H1 (cell line): ENCODE results near the gene DAGLA. TPM values are rescaled to one million over a fixed set of nuclear protein-coding genes. Genes with fewer than 3 reads are reported as not detected.

ENCODE experiments used
- CTCF ChIA-PET: fragments of 300-600 bp; sonication (Branson Sonifier 250); formaldehyde crosslinking; loops from one replicate; lab custom pipeline; 2021; ENCODE audit not compliant: partially characterized antibody; lab: Charles Lee
- POLR2A ChIA-PET: fragments of 300-600 bp; sonication (Branson Sonifier 250); formaldehyde crosslinking; loops from one replicate; lab custom pipeline; 2021; ENCODE audit warnings: inconsistent platforms; ENCODE audit not compliant: partially characterized antibody; lab: Charles Lee
- DNase-seq, 2 experiments: peaks; one replicate each; pipeline versions ENCODE4 v3.0.0 to v3.0.0-alpha.2; 2010 to 2022; ENCODE audit warnings: low spot score in 2 of 2, low read depth in 1 of 2, mixed read lengths in 1 of 2
- FAIRE-seq: peaks from 2 replicates; lab custom pipeline; 2011; peaks lifted over from hg19 to GRCh38; lab: Jason Lieb, UNC
- H2AFZ ChIP-seq: 2 replicates; pipeline ENCODE4 v1.8.1; 2012; ENCODE audit warnings: low read length, inconsistent platforms
- H2AK5ac ChIP-seq: 2 replicates; pipeline ENCODE4 v1.6.1; 2013; ENCODE audit warnings: low read depth, low read length
- H2BK120ac ChIP-seq: replicated peaks from 2 replicates; pipeline ENCODE3; 2013; ENCODE audit warnings: low read depth, low read length, inconsistent platforms
- H2BK12ac ChIP-seq: 2 replicates; pipeline ENCODE4 v1.6.1; 2013; ENCODE audit warnings: low read depth, low read length
- H2BK15ac ChIP-seq: 2 replicates; pipeline ENCODE4 v1.6.1; 2013; ENCODE audit warnings: low read length
- H2BK20ac ChIP-seq: 2 replicates; pipeline ENCODE4 v1.6.1; 2013; ENCODE audit warnings: low read length
- H2BK5ac ChIP-seq: 2 replicates; pipeline ENCODE4 v1.6.1; 2013; ENCODE audit warnings: low read depth, low read length
- H3K14ac ChIP-seq: 2 replicates; pipeline ENCODE4 v1.6.1; 2013; ENCODE audit warnings: inconsistent platforms; ENCODE audit not compliant: insufficient read length
- H3K18ac ChIP-seq: 2 replicates; pipeline ENCODE4 v1.6.1; 2013; ENCODE audit warnings: low read length; ENCODE audit errors: extremely low read depth
- H3K23ac ChIP-seq: 2 replicates; pipeline ENCODE4 v1.6.1; 2013; ENCODE audit warnings: inconsistent platforms; ENCODE audit not compliant: insufficient read length
- H3K23me2 ChIP-seq: 2 replicates; pipeline ENCODE4 v1.6.1; 2013; ENCODE audit warnings: low read depth, low read length
- H3K27ac ChIP-seq: 2 replicates; pipeline ENCODE4 v1.6.1; 2011; ENCODE audit warnings: low read depth, low read length, inconsistent platforms
- H3K27me3 ChIP-seq, 4 experiments: replicated peaks in 1 of 4; 1 replicate in 1 of 4; 2 replicates in 3 of 4; pipeline versions ENCODE4 v1.6.1 to v1.8.1; 2011 to 2013; ENCODE audit warnings: low read length in 3 of 4, mild to moderate bottlenecking in 3 of 4, inconsistent platforms in 2 of 4, mixed read lengths in 2 of 4, moderate library complexity in 1 of 4; ENCODE audit not compliant: control insufficient read depth in 3 of 4, insufficient read depth in 3 of 4; ENCODE audit errors: extremely low read depth in 1 of 4
- H3K36me3 ChIP-seq, 4 experiments: 2 replicates each; pipeline versions ENCODE4 v1.6.1 to v1.8.1; 2011 to 2013; ENCODE audit warnings: mild to moderate bottlenecking in 4 of 4, low read length in 3 of 4, moderate library complexity in 2 of 4, control low read depth in 1 of 4, inconsistent platforms in 1 of 4; ENCODE audit not compliant: insufficient read depth in 4 of 4, control insufficient read depth in 2 of 4
- H3K4ac ChIP-seq: replicated peaks from 2 replicates; pipeline ENCODE3; 2013; ENCODE audit warnings: low read length, low read depth, mixed read lengths, inconsistent platforms; ENCODE audit not compliant: insufficient read length
- H3K4me1 ChIP-seq, 4 experiments: replicated peaks in 1 of 4; 1 replicate in 1 of 4; 2 replicates in 3 of 4; pipeline versions ENCODE4 v1.6.1 to v1.8.1; 2011 to 2013; ENCODE audit warnings: low read length in 3 of 4, inconsistent platforms in 2 of 4, mixed read lengths in 1 of 4; ENCODE audit not compliant: insufficient read depth in 4 of 4, control insufficient read depth in 3 of 4
- H3K4me2 ChIP-seq, 2 experiments: 2 replicates each; pipeline versions ENCODE4 v1.6.1 to v1.8.1; 2011 to 2013; ENCODE audit warnings: low read depth in 2 of 2, low read length in 2 of 2, control low read depth in 1 of 2, inconsistent platforms in 1 of 2, mild to moderate bottlenecking in 1 of 2; ENCODE audit not compliant: insufficient read depth in 1 of 2
- H3K4me3 ChIP-seq, 4 experiments: fragments of 200-600, 300-600 bp in 1 of 4; sonication (generic), shearing (Covaris generic), sonication (Bioruptor Twin) in 1 of 4; 2 replicates each; pipeline versions ENCODE4 v1.5.1 to v1.8.1; 2011 to 2016; ENCODE audit warnings: low read length in 4 of 4, low read depth in 3 of 4, control low read depth in 2 of 4, inconsistent platforms in 2 of 4, mild to moderate bottlenecking in 2 of 4, mixed read lengths in 1 of 4, moderate library complexity in 1 of 4; ENCODE audit not compliant: insufficient read depth in 2 of 4; ENCODE audit errors: extremely low read depth in 1 of 4
- H3K56ac ChIP-seq: replicated peaks from 2 replicates; pipeline ENCODE3; 2013; ENCODE audit warnings: low read depth, mild to moderate bottlenecking, mixed read lengths, low read length, inconsistent platforms; ENCODE audit not compliant: insufficient read length
- H3K79me1 ChIP-seq: 2 replicates; pipeline ENCODE4 v1.6.1; 2013; ENCODE audit warnings: low read depth, low read length, control low read depth
- H3K79me2 ChIP-seq, 2 experiments: 2 replicates each; pipeline versions ENCODE4 v1.6.1 to v1.8.1; 2012 to 2013; ENCODE audit warnings: low read length in 2 of 2, mild to moderate bottlenecking in 2 of 2, inconsistent platforms in 1 of 2; ENCODE audit not compliant: insufficient read depth in 2 of 2, control insufficient read depth in 1 of 2
- H3K9ac ChIP-seq, 4 experiments: replicated peaks in 1 of 4; 1 replicate in 1 of 4; 2 replicates in 3 of 4; pipeline versions ENCODE4 v1.6.1 to v1.8.1; 2011 to 2013; ENCODE audit warnings: low read depth in 3 of 4, low read length in 3 of 4, control low read depth in 2 of 4, mild to moderate bottlenecking in 2 of 4, moderate library complexity in 2 of 4, inconsistent platforms in 1 of 4; ENCODE audit errors: extremely low read depth in 1 of 4
- H3K9me3 ChIP-seq, 2 experiments: 2 replicates each; pipeline versions ENCODE4 v1.6.1 to v1.8.1; 2012 to 2013; ENCODE audit warnings: mild to moderate bottlenecking in 2 of 2, moderate library complexity in 2 of 2, control low read depth in 1 of 2, inconsistent platforms in 1 of 2, low read depth in 1 of 2, low read length in 1 of 2, mixed read lengths in 1 of 2; ENCODE audit not compliant: insufficient read depth in 2 of 2
- H4K20me1 ChIP-seq, 2 experiments: replicated peaks in 1 of 2; 2 replicates each; pipeline versions ENCODE3 to v1.8.1; 2011 to 2013; ENCODE audit warnings: inconsistent platforms in 2 of 2, low read length in 2 of 2, mild to moderate bottlenecking in 1 of 2; ENCODE audit not compliant: insufficient read depth in 2 of 2, control insufficient read depth in 1 of 2
- H4K5ac ChIP-seq: 2 replicates; pipeline ENCODE4 v1.6.1; 2013; ENCODE audit warnings: low read length, low read depth, mixed read lengths, inconsistent platforms; ENCODE audit not compliant: insufficient read length
- H4K8ac ChIP-seq: 2 replicates; pipeline ENCODE4 v1.8.0; 2013; ENCODE audit warnings: mild to moderate bottlenecking, moderate library complexity, low read length, inconsistent platforms; ENCODE audit not compliant: insufficient read depth; ENCODE audit errors: extremely low read depth
- H4K91ac ChIP-seq: replicated peaks from 2 replicates; pipeline ENCODE3; 2013; ENCODE audit warnings: low read length, mixed read lengths, inconsistent platforms; ENCODE audit not compliant: insufficient read length
- ATF3 ChIP-seq: IDR thresholded peaks from 2 replicates; pipeline ENCODE4 v1.6.1; 2011; ENCODE audit warnings: low read depth, mild to moderate bottlenecking, low read length; ENCODE audit not compliant: insufficient read depth
- FOSL1 ChIP-seq: IDR thresholded peaks from 2 replicates; pipeline ENCODE4 v1.6.1; 2011; ENCODE audit warnings: mild to moderate bottlenecking, low read depth, low read length, moderate library complexity; ENCODE audit not compliant: insufficient read depth
- GTF2F1 ChIP-seq: IDR thresholded peaks from 2 replicates; pipeline ENCODE4 v1.6.1; 2012; ENCODE audit warnings: low read depth, low read length, improper control_type of control experiment, borderline replicate concordance
- HDAC6 ChIP-seq: IDR thresholded peaks from one replicate; pipeline ENCODE4 v1.7.1; 2012; ENCODE audit warnings: low read depth, mild to moderate bottlenecking, inconsistent platforms, low read length, moderate library complexity
- JUN ChIP-seq: IDR thresholded peaks from 2 replicates; pipeline ENCODE4 v1.6.1; 2011; ENCODE audit warnings: low read depth, mild to moderate bottlenecking, improper control_type of control experiment, low read length
- SIN3A ChIP-seq, 2 experiments: IDR thresholded peaks in 1 of 2; conservative IDR thresholded peaks in 1 of 2; 2 replicates each; pipeline ENCODE4 v1.6.1; 2011 to 2012; ENCODE audit warnings: low read length in 2 of 2, improper control_type of control experiment in 1 of 2, low read depth in 1 of 2, mild to moderate bottlenecking in 1 of 2
- SRF ChIP-seq: IDR thresholded peaks from 2 replicates; pipeline ENCODE4 v1.6.1; 2011; ENCODE audit warnings: mild to moderate bottlenecking, low read depth, low read length, moderate library complexity
- TBP ChIP-seq: IDR thresholded peaks from 2 replicates; pipeline ENCODE4 v1.6.1; 2011; ENCODE audit warnings: low read depth, low read length, improper control_type of control experiment
- TEAD4 ChIP-seq: IDR thresholded peaks from 2 replicates; pipeline ENCODE4 v1.6.1; 2012; ENCODE audit warnings: low read depth, low read length, inconsistent platforms, mixed read lengths
- WGBS, 2 experiments: shearing (Covaris generic) in 1 of 2; methylation state at CpG; one replicate each; pipeline versions ENCODE4 v1.1.6 to v1.1.7; 2013 to 2015; ENCODE audit warnings: low lambda C conversion rate in 2 of 2, mixed read lengths in 2 of 2, inconsistent platforms in 1 of 2, low coverage in 1 of 2, missing lambda C conversion rate in 1 of 2; ENCODE audit not compliant: insufficient replicate concordance in 2 of 2, insufficient coverage in 1 of 2, insufficient read length in 1 of 2; ENCODE audit errors: extremely low coverage in 1 of 2, missing lambda C conversion rate in 1 of 2; 5-methylcytosine and 5-hydroxymethylcytosine counted together
- polyA plus RNA-seq, 7 experiments: library from polyadenylated mRNA; depleted of rRNA in 3 of 7; stranded (reverse) in 5 of 7; unstranded in 2 of 7; fragments of >200 nt in 5 of 7; fragments of 200-250 nt in 2 of 7; gene quantifications; 1 replicate in 5 of 7; 2 replicates in 1 of 7; 4 replicates in 1 of 7; pipeline versions ENCODE4 v1.2.1 to v1.2.3, GENCODE V29; 2011 to 2013; ENCODE audit warnings: missing spikeins in 2 of 7, mixed read lengths in 2 of 7
- total RNA-seq: library from RNA; stranded (reverse); fragmentation: NEBNext Ultra II Directional; extraction: Animal tissue kit (Norgen Biotek cat#: 25700); gene quantifications from 2 replicates; pipeline ENCODE4 v1.2.1, GENCODE V29; 2021

The DAGLA gene
- total and polyA plus RNA-seq, 2 of the 8 experiments (the other 6 are each of a cell fraction or from before 2014, with no cell fraction given) = 3.6 to 6.6 TPM

GRCh38 chr11:61635304-61635703 is 44.9 kb upstream of the DAGLA start:
- Histone ChIP-seq H2BK20ac (no peak overlapping the region), H3K23me2 (no peaks in the 10 kb centered on the region), H3K27ac (no peak overlapping the region), H4K8ac (no peak overlapping the region), H2BK120ac (no peak overlapping the region), H3K79me2 (no peaks in the 10 kb centered on the region), H3K18ac (no peak overlapping the region), H4K20me1 (no peaks in the 10 kb centered on the region), H4K5ac (no peak overlapping the region), H2BK15ac (no peak overlapping the region), H3K4me1 (peaks cover 0 to 9% (median 4%) of the 10 kb centered on the region in 4 experiments; a peak in 4 of 7 replicates), H2BK5ac (no peak overlapping the region), H3K27me3 (no peaks in the 10 kb centered on the region), H3K23ac (no peak overlapping the region), H4K91ac (no peak overlapping the region), H2AFZ (no peak overlapping the region), H3K14ac (no peak overlapping the region), H3K4me2 (no peak overlapping the region), H3K36me3 (no peaks in the 10 kb centered on the region), H3K9me3 (no peaks in the 10 kb centered on the region), H3K79me1 (no peaks in the 10 kb centered on the region), H3K9ac (no peak overlapping the region), H3K4ac (no peak overlapping the region), H2BK12ac (no peak overlapping the region), H3K4me3 (no peak overlapping the region), H3K56ac (no peak overlapping the region), H2AK5ac (no peak overlapping the region)
- no peak for TF ChIP-seq GTF2F1
- TF ChIP-seq HDAC6 = no peak
- no peak for TF ChIP-seq FOSL1
- TF ChIP-seq ATF3 = no peak
- TF ChIP-seq JUN = no peak
- no peak for TF ChIP-seq SIN3A (conservative IDR thresholded peaks at IDR 0.05 in 1 of 2, IDR thresholded peaks at IDR 0.05 in 1 of 2; ENCODE audit: low read depth in 1 of 2, low read length in 2 of 2)
- no peak for TF ChIP-seq TEAD4
- TF ChIP-seq SRF = no peak
- no peak for TF ChIP-seq TBP
- FAIRE-seq = no peak
- 75% methylated on average over 1 of the region's 1 CpG; no CpG with 5 or more reads in 1 of the 2 experiments for WGBS, 2 experiments
- no peak for DNase-seq
- POLR2A ChIA-PET = interaction anchor here (1.5 kb wide), 1 partner anchor 59 kb away, joined by 3 read pairs; no protein-coding TSS in a partner anchor
- CTCF ChIA-PET = interaction anchor here (0.6 to 21.9 kb wide), 27 partner anchors 6 to 358 kb away, joined by 3 to 335 read pairs (median 5); partner anchors contain the start of genes LRRC10B and SYT7
